Stimulated activated CD4-positive, alpha-beta T cell treated with anti-CD3 and anti-CD28 coated beads, Interleukin-1b, Interleukin-23, amount 100 ng/mL, for 4 hours (primary cell): ENCODE measurements around the gene FBXO4.
"Not testable (repeated sequence)": the region's sequence is repeated elsewhere in the genome, so short reads cannot be mapped to it uniquely, and the experiment has no call there.

Source experiments
- DNase-seq, 2 donors: peaks; one replicate each; pipeline ENCODE4 v3.0.0-alpha.2; 2020; ENCODE audit warnings: low read depth in 2 of 2

Gene FBXO4

DNA sequence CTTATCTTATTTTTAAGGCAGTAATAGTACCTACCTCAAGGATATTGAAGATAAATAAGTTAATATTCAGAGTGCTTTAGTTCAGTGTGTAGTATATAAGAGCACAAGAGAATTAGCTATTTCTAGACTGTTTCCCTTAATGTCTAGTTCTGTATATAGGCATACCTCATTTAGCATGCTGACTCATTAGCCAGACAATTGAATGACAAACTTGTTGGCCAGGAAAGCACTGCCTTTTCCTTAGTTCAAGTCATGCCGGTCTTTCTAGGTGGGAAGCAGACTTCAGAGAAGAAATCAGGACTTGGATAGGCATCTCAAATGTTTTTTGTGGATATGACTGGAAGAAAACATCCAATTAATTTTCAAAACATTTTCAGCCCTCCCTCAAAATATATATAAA, 3.2 kb upstream of the FBXO4 start:
- DNase-seq, result no peak

DNA sequence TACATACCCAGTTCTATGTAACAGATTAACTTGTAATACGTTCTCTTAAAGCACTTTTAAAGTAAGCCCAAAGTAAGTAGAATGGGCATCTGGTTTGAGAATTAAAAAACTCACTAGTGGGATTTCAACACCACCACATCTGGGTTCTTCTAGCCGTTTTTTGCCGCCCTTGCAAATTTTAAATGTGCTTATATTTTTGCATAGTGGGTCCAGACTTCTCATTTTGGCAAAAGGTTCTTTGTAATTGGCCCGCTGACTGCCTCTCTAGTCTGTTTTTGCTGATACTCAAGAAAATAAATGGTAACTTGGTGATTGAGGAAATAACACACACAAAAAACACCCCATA, 582 bp upstream of the FBXO4 start:
- DNase-seq, result no peak

DNA sequence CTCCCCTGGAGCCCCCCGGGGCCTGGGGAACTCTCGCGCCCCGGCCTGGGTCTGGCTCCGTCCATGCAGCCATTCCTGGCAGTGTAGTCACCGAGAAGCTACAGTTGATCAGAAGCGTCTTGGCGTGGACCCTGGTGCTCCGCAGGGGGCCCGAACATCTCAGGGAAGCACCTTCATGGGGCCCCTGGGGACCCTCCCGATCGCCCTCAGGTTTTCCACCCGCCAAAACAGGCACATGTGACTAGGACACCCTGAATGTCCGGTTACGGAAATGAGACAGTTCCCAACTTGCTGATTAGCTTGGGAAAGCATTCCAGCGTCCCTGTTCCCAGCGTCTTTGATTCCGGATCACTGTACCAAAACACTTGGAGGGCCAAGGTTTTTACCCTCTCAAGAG, 472 bp downstream of the FBXO4 start:
- peak in 1 of 2 donors; percentile 14 for DNase-seq

DNA sequence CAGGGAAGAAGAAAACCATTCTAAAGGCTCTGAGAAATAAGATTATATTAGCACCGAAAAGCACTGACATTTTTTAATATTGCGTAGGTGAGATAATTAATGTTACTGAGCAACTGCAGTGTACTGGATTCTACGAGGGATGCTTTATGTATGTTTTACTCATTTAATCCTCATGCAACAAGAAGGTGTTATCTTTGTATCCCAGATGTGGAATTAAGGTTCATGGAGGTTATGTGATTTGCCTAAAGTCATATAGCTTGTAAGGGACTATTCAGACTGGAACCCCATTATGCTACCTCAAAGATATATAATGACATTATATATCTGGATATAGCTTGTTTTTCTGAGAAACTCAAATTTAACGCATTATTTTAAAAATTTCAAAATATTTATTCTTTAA, 2.5 kb downstream of the FBXO4 start:
- no peak for DNase-seq

DNA sequence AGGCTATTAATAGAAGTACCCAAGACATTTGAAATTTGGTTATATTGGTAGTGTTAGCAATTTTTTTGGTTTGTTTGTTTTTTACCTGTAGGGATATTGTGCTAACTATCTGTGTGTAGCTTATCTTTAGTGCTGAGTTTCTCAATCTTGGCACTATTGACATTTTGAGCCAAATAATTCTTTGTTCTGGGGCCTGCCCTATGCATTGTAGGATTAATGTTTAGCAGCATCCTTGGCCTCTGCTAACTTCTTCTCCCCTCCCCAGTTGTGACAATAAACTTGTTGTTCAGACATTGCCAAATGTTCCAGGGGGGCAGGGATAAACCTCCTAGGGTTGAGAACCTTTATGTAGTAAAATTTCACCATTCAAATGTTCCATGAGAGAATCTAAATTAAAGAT, 4.0 kb downstream of the FBXO4 start:
- no peak for DNase-seq

DNA sequence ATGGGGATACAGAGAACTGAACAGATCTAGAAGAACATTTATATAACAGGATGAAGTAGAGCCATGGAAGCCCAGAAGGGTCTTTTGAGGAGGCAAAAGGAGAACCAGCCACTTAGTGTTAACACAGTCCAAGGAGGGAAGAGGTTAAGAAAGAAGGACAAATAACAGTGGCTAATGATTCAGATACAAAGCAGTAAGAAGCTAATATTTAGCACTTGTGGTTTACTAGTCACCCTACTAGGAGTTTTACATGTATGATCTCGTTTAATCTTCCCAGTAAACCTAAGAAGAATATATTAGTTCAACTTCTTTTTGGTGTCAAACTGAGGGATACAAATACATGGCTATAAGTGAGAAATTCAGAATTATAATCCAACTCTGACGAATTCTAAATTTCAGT, 7.7 kb downstream of the FBXO4 start:
- DNase-seq, result no peak

DNA sequence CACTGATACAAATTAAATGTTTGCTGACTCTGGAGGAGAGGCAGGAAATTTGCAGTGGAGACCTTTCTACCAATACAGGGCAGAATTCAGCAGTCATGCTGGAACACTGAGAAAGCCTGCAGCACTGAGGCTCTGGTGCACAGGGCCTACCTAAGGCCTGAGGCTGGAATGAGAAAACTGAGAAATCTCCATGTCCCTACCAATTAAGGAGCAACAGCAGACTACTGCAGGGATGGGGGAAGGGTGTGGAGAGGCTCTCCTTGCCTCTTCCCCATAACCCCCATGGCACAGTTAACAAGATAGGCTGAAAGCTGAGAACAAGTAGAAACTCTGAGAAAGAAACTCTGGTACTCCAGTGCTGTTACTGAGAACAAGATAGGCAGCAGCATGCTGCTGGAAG, 10.5 kb downstream of the FBXO4 start:
- no peak for DNase-seq

DNA sequence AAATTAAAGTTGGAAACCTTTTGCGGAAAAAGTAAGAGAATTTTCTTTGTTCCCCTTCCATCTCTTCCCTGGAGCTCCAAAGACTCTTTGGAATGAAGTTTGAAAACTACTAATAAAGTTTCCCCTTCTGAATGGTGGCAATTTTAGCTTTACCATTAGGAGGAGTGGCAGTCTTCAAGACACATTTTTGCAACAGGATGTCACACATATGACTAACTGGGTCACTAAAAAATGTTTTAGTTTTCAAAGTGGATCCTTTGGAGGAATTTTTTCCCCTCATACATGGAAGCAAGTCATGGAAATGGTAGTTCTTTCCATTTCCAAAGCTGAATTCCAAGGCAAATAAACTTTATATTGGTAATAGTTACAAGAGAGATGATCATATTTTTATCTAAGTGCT, 15.6 kb downstream of the FBXO4 start:
- no peak for DNase-seq

DNA sequence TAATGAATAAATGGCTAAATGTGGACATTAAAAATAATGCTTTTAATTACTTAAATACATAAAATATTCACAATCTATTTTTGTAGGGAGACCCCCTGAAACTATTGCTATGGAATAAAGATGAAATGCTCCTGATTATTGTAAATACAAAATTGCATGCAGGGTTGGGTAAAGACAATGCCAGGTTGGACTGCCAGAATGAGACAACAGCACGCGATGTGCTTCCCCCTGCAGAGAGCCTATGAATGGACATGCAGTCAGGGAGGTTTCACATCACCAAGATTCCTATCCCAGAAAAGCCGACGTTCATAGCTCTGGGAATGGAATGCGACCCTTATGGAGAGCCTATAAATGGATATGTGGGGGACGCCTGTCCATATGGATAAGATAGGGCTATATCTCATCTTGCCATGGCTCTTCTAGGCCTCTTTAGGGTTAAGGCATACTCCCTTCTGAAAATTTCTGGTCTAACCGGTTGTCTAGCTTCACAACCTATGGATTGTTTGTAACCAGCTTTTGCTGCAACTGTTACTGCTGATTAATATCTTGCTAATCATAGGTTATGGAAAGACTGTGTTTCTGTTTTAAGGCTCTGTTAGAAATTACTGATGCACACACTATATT, 20.4 kb downstream of the FBXO4 start:
- not testable (repeated sequence) for DNase-seq

DNA sequence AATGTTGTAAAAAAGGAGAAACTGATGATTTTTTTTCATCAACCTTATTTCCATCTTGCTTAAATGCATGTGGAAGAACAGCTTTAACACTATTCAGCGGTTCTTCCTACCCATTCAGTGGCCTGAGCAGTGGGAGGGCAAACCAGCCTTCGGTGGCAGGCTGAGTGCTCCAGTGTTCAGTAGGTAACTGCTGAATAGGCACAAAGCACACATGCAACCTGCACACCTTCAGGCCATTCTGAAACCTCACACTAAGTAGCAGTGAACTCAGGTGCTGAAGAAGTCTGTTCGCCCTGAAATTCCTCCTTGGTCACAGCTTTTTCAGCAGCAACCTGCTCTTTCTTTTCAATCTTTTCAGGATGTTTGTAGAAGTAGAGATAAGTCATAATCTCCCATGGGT, 26.1 kb downstream of the FBXO4 start:
- no peak for DNase-seq

DNA sequence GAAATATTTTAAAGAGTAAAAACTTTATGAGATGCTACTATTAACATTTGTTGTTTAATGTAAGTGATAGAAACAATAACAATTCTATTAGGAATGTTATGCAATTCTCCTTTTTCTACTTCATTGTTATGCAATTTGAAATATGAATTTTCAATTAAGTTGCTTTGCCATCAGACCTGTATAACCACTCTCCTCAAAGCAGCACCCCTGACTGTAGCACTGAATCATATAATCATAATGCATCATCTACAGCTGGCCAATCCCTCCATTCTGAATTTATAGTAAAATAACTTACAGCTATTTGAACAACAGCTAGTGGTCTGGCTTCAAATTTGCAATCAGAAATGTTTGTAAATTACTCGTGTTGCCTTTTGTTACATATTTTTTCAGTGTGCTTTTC, 29.2 kb downstream of the FBXO4 start:
- no peak for DNase-seq

DNA sequence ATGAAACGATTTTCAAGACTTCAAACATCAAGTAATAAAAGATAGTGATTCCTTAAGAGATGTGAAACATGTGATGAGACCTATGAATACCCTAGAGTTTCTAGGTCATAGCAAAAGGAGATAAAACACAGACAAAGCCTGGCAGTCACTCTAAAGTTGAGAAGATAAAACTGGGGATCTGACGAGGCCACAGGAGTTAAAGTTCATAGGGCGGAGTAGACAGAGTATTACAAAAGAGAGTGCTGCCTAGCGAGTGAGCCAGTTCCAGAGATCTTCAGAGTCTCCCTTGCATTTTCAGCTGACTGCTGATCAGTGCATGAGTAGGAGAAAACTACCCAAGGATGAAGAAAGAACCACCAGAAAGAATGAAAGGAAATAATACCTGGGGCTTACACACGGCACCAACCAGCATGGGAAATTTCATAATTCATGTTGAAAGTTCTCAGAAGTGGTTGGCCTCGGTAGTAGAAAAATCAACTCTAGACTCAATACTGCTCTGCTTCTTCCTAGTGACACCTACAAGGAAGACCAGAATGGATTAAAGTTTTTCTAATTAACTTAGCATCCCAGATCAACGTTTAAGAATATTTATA, 30.4 kb downstream of the FBXO4 start:
- no peak for DNase-seq

DNA sequence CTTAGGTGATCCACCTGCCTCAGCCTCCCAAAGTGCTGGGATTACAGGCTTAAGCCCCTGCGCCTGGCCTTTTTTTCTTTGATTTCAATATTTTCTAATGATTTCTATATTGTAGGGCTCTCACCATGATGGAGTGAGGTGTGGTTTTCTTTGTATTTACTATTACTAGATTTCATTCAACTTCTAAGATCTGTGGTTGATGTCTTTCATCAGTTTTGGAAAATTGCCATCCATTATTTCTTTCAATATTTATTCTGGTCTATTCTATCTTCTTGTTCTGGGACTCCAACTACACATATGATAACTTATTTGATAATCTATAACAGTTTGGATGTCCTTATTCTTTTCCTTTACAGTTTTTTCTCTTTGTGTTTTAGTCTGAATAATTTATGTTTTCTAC, 31.9 kb downstream of the FBXO4 start:
- DNase-seq, result no peak

DNA sequence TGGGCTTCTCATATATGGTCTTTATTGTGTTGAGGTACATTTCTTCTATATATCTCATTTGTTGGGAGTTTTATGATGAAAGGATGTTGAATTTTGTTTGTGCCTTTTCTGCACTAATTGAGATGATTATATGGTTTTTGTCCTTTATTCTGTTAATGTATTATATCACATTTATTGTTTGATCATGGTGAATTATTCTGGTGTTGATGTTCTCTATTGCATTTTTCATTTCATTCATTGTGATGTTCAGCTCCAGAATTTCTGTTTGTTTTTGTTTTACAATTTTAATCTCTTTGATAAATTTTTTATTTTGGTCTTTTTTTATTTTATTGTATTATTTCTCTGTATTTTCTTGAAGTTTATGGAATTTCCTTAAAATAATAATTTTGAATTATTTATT, 35.4 kb downstream of the FBXO4 start:
- DNase-seq, result no peak

DNA sequence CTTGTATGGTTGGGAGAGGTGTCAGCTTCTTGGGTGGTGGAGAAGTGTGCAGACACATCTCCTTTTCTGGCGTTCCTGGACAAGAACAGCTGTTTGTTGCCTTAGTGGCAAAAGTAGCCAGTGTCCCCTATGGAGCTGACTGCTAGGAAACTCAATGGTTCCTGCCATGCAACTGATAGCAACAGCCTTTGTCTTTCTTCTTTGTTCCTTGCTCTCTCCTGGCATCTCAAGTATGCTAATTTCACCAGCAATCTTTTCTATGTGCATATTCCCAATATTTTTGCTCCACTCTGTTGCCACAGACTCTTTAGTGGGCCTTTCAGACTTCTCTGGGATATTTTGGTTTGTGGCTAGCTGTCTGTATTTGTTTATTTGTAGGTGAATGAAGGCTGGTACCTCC, 36.7 kb downstream of the FBXO4 start:
- DNase-seq, result no peak

DNA sequence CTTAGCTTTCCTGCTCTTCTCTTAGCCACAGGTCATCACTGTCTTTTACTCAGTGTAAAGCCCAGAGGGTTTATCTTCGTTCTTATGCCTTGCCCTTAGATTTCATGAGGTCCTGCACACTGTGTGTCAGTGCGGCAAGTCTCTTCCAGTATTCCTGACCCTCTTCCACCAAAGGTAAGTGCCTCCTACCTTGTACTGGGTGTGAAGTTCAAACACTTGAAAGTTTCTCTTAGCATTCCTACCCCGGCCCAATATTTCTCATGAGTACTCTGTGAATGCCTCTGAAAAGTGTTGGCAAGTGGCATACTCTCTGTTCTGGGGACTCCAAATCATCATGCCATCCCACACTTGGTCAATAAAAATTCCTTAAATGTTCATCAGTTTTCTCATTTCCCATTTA, 37.4 kb downstream of the FBXO4 start:
- no peak for DNase-seq

DNA sequence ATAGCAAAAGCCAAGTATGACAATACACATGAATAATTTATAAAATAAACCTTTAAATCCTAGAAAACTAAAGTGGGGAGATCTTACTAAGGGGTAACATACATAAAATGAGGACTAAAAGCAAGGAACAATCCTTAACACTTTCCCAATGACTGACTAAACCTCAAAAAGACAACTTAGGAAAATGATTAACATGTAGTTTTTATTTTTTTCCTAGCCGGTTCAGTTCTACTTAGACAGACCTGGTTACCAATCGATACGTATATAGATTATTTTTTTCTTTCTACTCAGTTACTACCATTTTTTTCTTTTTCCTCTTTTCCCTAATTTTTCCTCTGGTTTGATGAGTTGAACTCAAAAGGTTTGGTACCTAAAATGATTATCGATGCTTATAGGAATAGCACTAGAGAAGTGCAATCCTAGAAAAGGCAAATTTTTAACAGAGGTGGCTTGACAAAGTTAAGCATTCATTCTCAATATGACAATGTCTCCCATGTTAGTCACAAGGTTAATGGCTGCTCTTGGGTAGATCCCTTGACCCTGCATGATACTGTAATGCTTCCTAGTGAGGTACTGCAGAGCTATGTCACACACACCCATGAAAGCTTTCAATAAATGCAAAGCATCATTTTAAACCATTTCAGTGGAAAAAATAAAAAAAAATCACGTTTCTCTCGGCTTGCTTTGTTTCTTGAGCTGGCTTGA, 41.5 kb downstream of the FBXO4 start:
- no peak for DNase-seq

DNA sequence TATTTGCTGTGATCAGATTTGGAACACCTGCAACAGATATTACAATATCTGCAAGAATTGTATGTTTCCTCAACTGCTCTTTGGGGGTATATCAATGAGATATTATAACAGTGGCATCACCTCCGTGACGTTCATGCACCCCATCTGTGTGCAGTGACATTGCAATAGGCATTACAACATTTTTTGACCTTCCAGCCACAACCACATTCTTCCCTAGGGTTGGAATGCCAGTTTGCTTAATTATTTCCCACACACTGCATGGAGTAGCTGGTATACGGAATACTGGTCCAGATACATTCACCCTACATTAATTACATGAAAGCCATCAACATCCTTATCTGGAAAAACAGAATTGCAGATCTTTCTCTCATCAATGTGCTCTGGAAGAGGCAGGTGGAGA, 42.3 kb downstream of the FBXO4 start:
- DNase-seq, result no peak

DNA sequence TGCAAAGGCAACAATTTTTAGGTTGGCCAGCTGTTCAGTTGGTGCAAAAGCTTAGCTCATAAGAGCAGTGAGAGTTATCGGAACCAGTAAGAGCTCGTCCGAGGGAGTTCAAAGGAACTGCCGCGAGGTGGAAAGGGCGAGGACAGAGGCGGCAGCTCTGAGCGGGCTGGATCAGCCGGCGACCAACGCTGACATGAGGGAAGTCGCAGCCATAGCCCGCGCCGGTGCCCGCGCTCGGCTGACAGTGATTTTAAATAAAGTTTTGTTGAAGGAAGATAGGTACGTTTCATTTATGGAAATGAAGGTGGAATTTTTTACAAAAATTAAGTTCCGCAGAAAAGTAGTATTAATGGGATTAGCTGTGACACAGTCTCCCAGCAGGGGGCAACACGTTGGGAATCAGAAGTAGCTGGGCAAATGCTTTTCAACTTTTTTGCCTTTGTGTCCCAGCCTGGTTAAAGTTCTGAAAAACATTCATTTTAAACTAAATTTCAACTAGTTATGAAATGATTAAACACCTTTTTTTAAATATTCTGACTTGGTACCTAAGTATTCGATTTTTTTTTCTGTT, 43.2 kb downstream of the FBXO4 start:
- no peak for DNase-seq

DNA sequence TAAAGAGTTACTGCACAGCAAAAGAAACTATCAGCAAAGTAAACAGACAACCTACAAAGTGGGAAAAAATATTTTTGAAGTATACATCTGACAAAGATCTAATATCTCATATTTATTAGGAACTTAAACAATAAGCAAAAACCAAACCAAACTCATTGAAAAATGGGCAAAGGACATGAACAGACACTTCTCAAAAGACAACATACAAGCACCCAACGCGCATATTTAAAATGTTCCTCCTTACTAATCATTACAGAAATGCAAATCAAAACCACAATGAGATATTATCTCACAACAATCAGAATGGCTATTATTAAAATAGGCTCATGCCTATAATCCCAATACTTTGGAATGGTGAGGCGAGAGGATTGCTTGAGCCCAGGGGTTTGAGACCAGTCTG, 48.0 kb downstream of the FBXO4 start:
- DNase-seq, result no peak

DNA sequence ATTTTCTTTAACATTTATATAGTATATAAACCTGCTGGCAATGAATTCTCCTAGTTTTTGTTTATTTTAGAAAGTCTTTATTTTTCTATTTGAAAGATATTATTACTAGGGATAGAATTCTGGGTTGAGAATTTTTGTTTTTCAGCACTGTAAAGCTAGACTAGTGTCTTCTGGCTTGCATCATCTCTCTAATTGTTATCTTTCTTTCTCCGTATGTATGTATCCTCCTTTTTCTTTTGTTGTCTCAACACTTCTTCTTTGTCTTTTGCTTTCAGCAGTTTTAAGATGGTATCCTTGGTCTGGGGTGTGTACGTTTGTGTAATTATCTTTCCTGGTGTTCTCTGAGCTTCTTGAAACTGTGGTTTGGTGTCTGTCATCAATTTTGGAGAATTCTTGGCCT, 48.8 kb downstream of the FBXO4 start:
- DNase-seq, result no peak

DNA sequence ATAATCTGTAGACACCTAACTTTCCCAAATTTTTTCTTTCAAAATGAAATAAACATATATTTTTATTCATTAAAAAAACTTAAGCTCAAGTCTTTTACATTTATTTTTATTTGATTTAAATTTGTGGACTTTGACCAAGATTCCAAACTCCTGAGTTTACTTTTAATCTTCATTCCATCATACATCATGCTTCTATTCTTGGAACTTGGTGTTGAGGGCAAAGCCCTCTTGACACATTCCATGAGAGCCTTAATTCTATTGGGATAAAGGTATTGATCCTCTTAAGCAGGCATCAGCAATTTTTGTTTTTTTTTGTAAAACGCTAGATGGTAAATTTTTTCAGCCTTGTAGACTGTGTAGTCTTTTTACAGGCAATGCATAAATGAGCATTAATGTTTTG, 53.6 kb downstream of the FBXO4 start:
- DNase-seq, result no peak

DNA sequence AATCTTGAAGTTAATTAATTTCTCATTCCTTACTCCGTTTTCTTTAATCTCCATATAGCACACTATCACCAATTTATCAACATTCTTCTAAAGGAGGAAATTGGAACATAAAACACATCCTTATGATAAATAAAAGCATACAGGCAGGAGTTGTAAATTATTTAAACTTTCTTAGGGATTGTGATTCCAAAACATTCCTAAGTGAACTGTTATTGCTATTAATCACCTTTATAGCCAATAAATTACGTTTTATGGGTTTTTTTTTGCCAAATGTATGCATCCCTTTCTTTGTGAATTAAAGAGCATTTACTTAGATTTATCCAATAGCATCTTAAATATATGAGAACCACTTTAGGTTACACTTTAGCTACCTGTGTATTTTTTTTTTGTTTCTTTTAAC, 55.3 kb downstream of the FBXO4 start:
- no peak for DNase-seq
